Activated naive CD8-positive, alpha-beta T cell treated with anti-CD3 and anti-CD28 coated beads for 36 hours (primary cell): ENCODE measurements around the gene NPAS2. TPM values are rescaled to one million over a fixed set of nuclear protein-coding genes. Genes with fewer than 3 reads are reported as not detected.
A peak's percentile ranks its signal among the peaks of the same experiment; 100 is the strongest.

Experiments used
- DNase-seq: peaks from one replicate; pipeline ENCODE4 v3.0.0; 2021
- H3K27ac Mint-ChIP-seq: one replicate; pipeline ENCODE4 v1.8.0; 2022; ENCODE audit warnings: mild to moderate bottlenecking, moderate library complexity, mixed read lengths
- H3K27me3 Mint-ChIP-seq: one replicate; pipeline ENCODE4 v1.8.0; 2022; ENCODE audit warnings: mild to moderate bottlenecking, mixed read lengths
- H3K36me3 Mint-ChIP-seq: one replicate; pipeline ENCODE4 v1.8.0; 2021; ENCODE audit warnings: mild to moderate bottlenecking, mixed read lengths
- H3K4me1 Mint-ChIP-seq: one replicate; pipeline ENCODE4 v1.8.0; 2021; ENCODE audit warnings: mixed read lengths
- H3K4me3 Mint-ChIP-seq: one replicate; pipeline ENCODE4 v1.8.0; 2022; ENCODE audit warnings: mild to moderate bottlenecking, moderate library complexity, mixed read lengths
- H3K9me3 Mint-ChIP-seq: one replicate; pipeline ENCODE4 v1.8.0; 2022; ENCODE audit warnings: mixed read lengths
- total RNA-seq, 2 experiments: library from RNA; stranded (reverse); gene quantifications; one replicate each; pipeline ENCODE4 v1.2.3, GENCODE V29; 2021

NPAS2 gene
- total RNA-seq, 2 experiments from 2014 or later, result 7.3 to 9.3 TPM

DNA sequence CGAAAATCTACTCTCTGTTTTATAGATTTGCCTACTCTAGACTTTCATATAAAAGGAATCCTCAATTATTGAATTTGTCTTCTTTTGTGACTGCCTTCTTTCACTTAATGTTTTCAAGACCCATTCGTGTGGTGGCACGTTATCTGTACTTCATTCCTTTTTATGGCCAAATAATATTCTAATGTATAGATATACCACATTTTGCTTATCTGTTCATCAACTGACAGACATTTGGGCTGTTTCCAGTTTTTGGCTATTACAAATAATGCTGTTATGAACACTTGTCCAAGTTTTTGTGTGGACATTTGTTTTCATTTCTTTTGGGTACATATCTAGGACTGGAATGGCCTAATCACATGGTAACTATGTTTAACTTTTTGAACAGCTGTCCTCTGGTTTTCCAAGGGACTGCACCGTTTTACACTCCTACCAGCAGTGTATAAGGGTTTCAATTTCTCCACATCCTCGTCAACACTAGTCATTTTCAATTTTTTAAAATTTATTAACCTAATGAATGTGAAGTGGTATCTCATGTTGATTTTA, 9.3 kb upstream of the NPAS2 start:
- H3K27ac Mint-ChIP-seq, result no peak overlapping the region

DNA sequence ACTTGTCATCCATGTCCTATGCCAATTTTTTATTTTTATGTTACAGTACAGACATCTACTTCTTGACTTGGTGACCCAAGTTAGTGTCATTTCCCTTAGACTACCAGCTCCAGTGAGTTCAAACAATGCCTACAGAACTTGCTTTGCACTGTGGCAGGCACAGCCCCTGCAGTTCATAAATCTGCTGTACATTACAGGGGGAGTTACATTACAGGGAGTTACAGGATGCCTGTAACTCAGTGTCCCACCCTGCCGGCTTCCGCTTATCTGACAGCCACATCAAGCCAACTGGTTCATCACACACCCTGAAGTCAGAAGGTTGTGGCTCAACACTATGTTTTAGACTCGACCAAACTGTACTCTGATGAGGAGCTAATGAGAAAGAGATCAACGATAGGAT, 7.8 kb upstream of the NPAS2 start:
- Mint-ChIP-seq H3K4me3 (no peak overlapping the region), H3K27ac (peak overlapping the region; percentile 1), H3K4me1 (peaks cover 20% of the 10 kb centered on the region), H3K27me3 (no peaks in the 10 kb centered on the region), H3K9me3 (no peaks in the 10 kb centered on the region), H3K36me3 (no peaks in the 10 kb centered on the region)
- DNase-seq, result peak; percentile 7

More for the DNA sequence above, 9.3 kb upstream of the NPAS2 start:
- no peak overlapping the region for H3K4me3 Mint-ChIP-seq
- H3K36me3 Mint-ChIP-seq, result no peaks in the 10 kb centered on the region
- no peak for DNase-seq
- no peaks in the 10 kb centered on the region for H3K9me3 Mint-ChIP-seq
- H3K27me3 Mint-ChIP-seq, result no peaks in the 10 kb centered on the region
- H3K4me1 Mint-ChIP-seq, result peaks cover 20% of the 10 kb centered on the region

DNA sequence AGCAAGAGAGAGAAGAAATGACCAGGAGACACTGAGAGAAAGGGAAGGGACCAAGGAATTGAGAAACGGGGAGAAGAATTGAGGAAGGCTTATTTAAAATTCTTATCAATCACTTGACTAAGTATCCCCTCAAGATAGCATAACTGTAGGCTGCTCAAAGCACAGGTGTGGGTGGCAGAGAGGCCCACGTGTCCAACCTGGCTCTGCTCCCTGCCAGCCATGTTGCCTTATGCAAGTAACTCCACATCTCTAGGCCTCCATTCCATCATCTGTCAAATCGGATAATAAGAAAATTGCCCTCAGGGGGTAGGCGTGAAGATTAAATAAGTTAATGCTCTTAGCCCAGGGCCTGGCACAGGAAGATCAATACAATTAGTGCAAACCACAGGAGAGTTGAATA, 7.4 kb upstream of the NPAS2 start:
- Mint-ChIP-seq H3K9me3 (no peaks in the 10 kb centered on the region), H3K4me1 (peaks cover 20% of the 10 kb centered on the region), H3K27me3 (peaks cover 1% of the 10 kb centered on the region), H3K36me3 (no peaks in the 10 kb centered on the region), H3K4me3 (no peak overlapping the region), H3K27ac (peak overlapping the region; percentile 1)
- no peak for DNase-seq

DNA sequence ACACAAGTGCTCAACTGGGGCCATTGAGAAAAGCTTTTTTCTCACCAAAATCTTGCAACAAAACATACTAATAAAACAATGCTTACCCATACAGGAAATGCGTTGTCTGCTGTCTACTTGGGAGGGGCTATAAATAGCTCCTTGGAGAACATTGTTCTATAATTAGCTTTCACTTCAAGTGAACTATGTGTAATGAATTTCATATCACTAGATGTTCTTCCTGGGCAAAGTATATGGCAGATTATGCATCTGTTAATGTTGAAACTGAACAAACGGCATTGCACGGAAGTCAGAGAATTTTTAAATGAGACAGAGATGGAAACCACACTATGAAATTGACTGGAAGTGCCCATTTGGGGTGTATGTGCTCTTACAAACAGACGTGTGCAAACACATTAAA, 6.4 kb upstream of the NPAS2 start:
- Mint-ChIP-seq H3K9me3 (no peaks in the 10 kb centered on the region), H3K27me3 (peaks cover 11% of the 10 kb centered on the region), H3K36me3 (no peaks in the 10 kb centered on the region), H3K4me3 (peak overlapping the region; percentile 12), H3K27ac (peak overlapping the region; percentile 19), H3K4me1 (peaks cover 26% of the 10 kb centered on the region)
- DNase-seq, result no peak

GRCh38 chr2:100814043-100814442, 5.9 kb upstream of the NPAS2 start:
- DNase-seq, result no peak
- peaks cover 11% of the 10 kb centered on the region for H3K27me3 Mint-ChIP-seq
- peaks cover 26% of the 10 kb centered on the region for H3K4me1 Mint-ChIP-seq
- no peak overlapping the region for H3K27ac Mint-ChIP-seq
- H3K36me3 Mint-ChIP-seq, result no peaks in the 10 kb centered on the region
- no peak overlapping the region for H3K4me3 Mint-ChIP-seq
- no peaks in the 10 kb centered on the region for H3K9me3 Mint-ChIP-seq

DNA sequence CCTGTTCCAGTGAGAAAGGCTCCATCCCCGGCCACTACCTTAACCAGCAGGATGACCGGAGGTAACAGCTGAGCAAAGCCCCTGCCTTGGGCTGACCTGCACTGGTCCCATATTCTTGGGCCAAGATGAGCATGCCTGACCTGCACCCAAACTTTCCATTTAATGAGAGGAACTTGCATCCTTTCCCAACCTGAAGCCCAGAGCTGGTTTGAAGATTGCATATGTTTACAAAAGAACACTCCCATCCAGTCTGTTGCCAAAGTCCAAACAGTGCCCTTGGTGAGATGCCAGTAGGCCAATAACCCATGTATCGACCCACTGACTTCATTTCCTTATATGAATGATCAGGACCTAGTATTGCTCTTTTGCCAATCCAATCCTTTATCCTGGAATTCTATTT, 5.5 kb upstream of the NPAS2 start:
- Mint-ChIP-seq H3K27me3 (peaks cover 11% of the 10 kb centered on the region), H3K27ac (no peak overlapping the region), H3K36me3 (no peaks in the 10 kb centered on the region), H3K4me1 (peaks cover 26% of the 10 kb centered on the region), H3K9me3 (no peaks in the 10 kb centered on the region), H3K4me3 (no peak overlapping the region)
- DNase-seq, result no peak

- DNase-seq, result no peak
- Mint-ChIP-seq H3K27me3 (peaks cover 27% of the 10 kb centered on the region), H3K27ac (no peak overlapping the region), H3K4me1 (peaks cover 29% of the 10 kb centered on the region), H3K4me3 (no peak overlapping the region), H3K36me3 (no peaks in the 10 kb centered on the region), H3K9me3 (no peaks in the 10 kb centered on the region)
These were observed 2.5 kb upstream of the NPAS2 start for GRCh38 chr2:100817388-100817985.

- H3K4me3 Mint-ChIP-seq, result peak overlapping the region; percentile 79
- H3K36me3 Mint-ChIP-seq, result no peaks in the 10 kb centered on the region
- H3K27me3 Mint-ChIP-seq, result peaks cover 33% of the 10 kb centered on the region
- no peaks in the 10 kb centered on the region for H3K9me3 Mint-ChIP-seq
- peaks cover 31% of the 10 kb centered on the region for H3K4me1 Mint-ChIP-seq
- DNase-seq, result no peak
- peak overlapping the region; percentile 72 for H3K27ac Mint-ChIP-seq
These were observed 1.8 kb upstream of the NPAS2 start for GRCh38 chr2:100818003-100818605.

- Mint-ChIP-seq H3K9me3 (no peaks in the 10 kb centered on the region), H3K4me3 (peak overlapping the region; percentile 79), H3K27me3 (peaks cover 40% of the 10 kb centered on the region), H3K27ac (peak overlapping the region; percentile 72), H3K4me1 (peaks cover 25% of the 10 kb centered on the region), H3K36me3 (peaks cover under 1% of the 10 kb centered on the region)
- peak; percentile 29 for DNase-seq
These were observed 1.2 kb upstream of the NPAS2 start for GRCh38 chr2:100818606-100819369.

DNA sequence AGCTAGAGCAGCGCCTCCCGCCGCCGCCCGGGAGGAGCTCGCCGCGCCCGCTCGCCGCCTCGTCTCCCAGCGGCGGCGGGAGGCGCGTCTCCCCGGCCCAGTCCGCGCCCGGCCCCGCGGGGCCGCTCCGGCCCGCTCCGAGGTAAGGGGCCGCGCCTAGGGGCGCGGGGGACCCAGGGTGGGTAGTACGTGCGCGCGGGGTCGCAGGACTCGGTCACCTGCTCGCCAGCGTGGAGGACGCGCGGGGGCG, 259 bp downstream of the NPAS2 start:
- Mint-ChIP-seq H3K36me3 (peaks cover 2% of the 10 kb centered on the region), H3K4me1 (peaks cover 16% of the 10 kb centered on the region), H3K9me3 (no peaks in the 10 kb centered on the region), H3K4me3 (no peak overlapping the region), H3K27me3 (peaks cover 41% of the 10 kb centered on the region), H3K27ac (no peak overlapping the region)
- DNase-seq, result peak; percentile 37

DNA sequence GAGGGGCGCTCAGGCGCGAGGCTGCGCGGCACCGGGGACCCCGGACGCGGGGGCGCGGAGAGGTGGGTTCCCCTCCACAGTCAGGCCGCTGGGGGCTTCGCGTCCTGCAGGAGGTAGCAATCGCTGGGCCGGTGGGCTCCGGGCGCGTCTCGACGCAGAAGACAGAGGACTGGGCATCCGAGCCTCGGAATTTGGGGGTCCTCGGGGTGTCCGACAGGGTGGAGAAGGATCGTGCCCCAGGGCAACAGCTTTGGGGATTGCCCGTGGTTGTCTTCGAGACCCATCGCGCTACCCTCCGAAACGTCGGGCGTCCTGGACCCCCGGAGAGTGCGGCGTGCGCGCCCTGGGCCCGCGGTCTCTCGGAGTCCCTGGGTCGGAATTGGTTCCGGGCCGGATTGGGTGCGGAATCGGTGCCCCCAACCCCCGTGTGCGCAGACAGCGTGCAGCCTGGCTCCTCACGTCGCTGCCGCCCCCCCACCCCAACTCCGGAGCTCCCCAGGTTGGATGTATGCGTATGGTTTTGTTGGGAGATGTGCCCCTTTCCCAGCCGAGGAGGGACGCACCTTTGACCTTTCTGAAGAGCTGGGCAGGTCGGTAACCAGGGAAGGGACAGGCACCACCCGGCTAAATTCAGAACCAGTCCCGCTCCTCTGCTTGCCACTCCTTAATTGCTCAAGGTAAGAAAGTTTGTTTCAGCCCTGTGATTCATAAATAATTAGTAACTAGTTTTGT, 750 bp downstream of the NPAS2 start:
- Mint-ChIP-seq H3K27ac (no peak overlapping the region), H3K9me3 (no peaks in the 10 kb centered on the region), H3K4me3 (peak overlapping the region; percentile 71), H3K4me1 (peaks cover 16% of the 10 kb centered on the region), H3K27me3 (peaks cover 41% of the 10 kb centered on the region), H3K36me3 (peaks cover 2% of the 10 kb centered on the region)
- peak; percentile 31 for DNase-seq

DNA sequence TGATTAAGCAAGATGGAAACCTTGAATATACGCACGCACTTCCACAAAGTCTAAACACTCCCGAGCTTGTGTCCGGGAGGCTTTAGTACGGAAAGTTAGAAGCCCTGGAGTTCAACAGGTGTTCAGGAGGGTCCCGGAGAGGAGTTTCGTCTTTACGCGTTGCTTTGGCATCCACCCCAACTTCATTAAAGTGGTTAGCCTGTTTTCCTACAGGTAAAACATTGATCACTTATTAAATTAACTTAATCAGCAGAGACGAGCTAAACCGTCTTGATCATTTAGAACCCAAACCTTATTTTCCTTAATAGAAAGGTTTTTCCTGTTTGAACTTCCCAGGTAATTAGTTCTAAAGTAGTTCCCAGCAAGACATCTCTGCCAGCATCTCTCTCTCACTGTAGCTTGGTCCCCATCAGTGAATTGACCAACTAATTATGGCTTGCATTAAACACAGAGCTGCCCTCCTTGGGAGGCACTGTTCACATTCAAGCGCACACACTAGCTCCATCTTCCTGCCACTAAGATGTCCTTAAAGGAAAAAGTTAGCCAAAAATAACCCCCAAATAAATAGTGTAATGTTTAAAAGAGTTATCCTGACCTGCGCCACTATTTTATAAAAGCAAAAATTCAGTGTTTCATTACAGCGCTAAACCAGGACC, 1.4 kb downstream of the NPAS2 start:
- no peak for DNase-seq
- H3K36me3 Mint-ChIP-seq, result peaks cover 2% of the 10 kb centered on the region
- peaks cover 16% of the 10 kb centered on the region for H3K4me1 Mint-ChIP-seq
- no peaks in the 10 kb centered on the region for H3K9me3 Mint-ChIP-seq
- H3K27me3 Mint-ChIP-seq, result peaks cover 41% of the 10 kb centered on the region
- peak overlapping the region; percentile 71 for H3K4me3 Mint-ChIP-seq
- no peak overlapping the region for H3K27ac Mint-ChIP-seq

GRCh38 chr2:100821911-100822265, 1.9 kb downstream of the NPAS2 start:
- peak overlapping the region; percentile 41 for H3K4me3 Mint-ChIP-seq
- H3K27ac Mint-ChIP-seq, result no peak overlapping the region
- H3K9me3 Mint-ChIP-seq, result no peaks in the 10 kb centered on the region
- peaks cover 16% of the 10 kb centered on the region for H3K4me1 Mint-ChIP-seq
- H3K36me3 Mint-ChIP-seq, result peaks cover 2% of the 10 kb centered on the region
- no peak for DNase-seq
- H3K27me3 Mint-ChIP-seq, result peaks cover 41% of the 10 kb centered on the region

DNA sequence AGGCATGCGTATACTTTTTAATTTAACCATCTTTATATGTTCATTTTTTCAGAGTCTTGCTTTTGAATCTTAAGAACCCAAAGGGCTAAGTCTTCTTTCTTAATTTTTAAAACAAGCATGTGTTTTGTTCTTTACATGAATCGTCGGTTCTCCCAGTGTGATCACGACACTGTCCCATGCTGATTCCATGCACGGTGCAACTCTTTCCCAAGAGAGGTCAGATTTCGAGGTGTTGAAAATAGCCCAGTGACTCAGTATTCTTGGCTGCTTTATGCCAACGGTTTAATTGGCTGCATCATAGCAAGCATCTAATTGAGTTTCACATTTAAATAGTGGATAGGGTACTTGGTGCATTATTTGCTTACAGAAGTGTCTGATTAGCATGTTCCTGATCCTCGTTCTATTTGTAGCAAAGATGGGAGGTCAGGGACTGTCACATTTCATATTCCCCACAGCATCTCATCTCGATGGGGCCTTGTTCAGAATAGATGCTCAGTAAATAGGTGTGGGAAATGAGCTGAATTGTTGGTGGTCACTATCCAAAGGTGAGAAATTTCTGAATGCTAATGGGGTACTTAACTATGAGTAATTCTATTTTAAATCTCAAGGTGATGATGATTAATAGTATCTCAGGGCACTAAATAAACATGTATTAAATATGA, 2.8 kb downstream of the NPAS2 start:
- peaks cover 16% of the 10 kb centered on the region for H3K4me1 Mint-ChIP-seq
- peaks cover under 1% of the 10 kb centered on the region for H3K9me3 Mint-ChIP-seq
- no peak for DNase-seq
- no peak overlapping the region for H3K4me3 Mint-ChIP-seq
- H3K36me3 Mint-ChIP-seq, result peaks cover 8% of the 10 kb centered on the region
- peaks cover 38% of the 10 kb centered on the region for H3K27me3 Mint-ChIP-seq
- H3K27ac Mint-ChIP-seq, result no peak overlapping the region
